Large intestine (tissue), 3 donors: ENCODE results near the gene KIF25. TPM values are rescaled to one million over a fixed set of nuclear protein-coding genes. Genes with fewer than 3 reads are reported as not detected.

Experiments used
- DNase-seq, 2 donors: peaks; one replicate each; pipeline versions ENCODE4 v3.0.0 to v3.0.0-alpha.2; 2013
- H3K27ac ChIP-seq: one replicate; pipeline ENCODE4 v1.5.1; 2013; ENCODE audit warnings: low read length
- H3K27me3 ChIP-seq: 2 replicates; pipeline ENCODE4 v1.6.1; 2013; ENCODE audit warnings: low read length; ENCODE audit not compliant: control insufficient read depth, insufficient read depth
- H3K36me3 ChIP-seq: 2 replicates; pipeline ENCODE4 v1.6.1; 2013; ENCODE audit warnings: low read length; ENCODE audit not compliant: control insufficient read depth, insufficient read depth
- H3K4me1 ChIP-seq: one replicate; pipeline ENCODE4 v1.6.1; 2013; ENCODE audit warnings: low read length; ENCODE audit not compliant: control insufficient read depth, insufficient read depth
- H3K4me3 ChIP-seq: one replicate; pipeline ENCODE4 v1.5.1; 2013; ENCODE audit warnings: low read length
- H3K9me3 ChIP-seq: one replicate; pipeline ENCODE4 v1.6.1; 2013; ENCODE audit warnings: mild to moderate bottlenecking, low read depth, low read length, moderate library complexity; ENCODE audit not compliant: control insufficient read depth
- WGBS: methylation state at CpG from one replicate; pipeline ENCODE4 v1.1.5; 2013; ENCODE audit warnings: low lambda C conversion rate; ENCODE audit not compliant: insufficient coverage; 5-methylcytosine and 5-hydroxymethylcytosine counted together
- polyA plus RNA-seq: library from polyadenylated mRNA; unstranded; fragments of 120-200 nt; gene quantifications from one replicate; pipeline ENCODE4 v1.2.1, GENCODE V29; 2013

Gene KIF25
- polyA plus RNA-seq, 1 donor = 0.82 TPM

- WGBS = 100% methylated on average over 2 of the region's 11 CpGs
- Histone ChIP-seq H3K27ac (no peak overlapping the region), H3K4me3 (no peak overlapping the region), H3K9me3 (peaks cover 16% of the 10 kb centered on the region), H3K36me3 (no peaks in the 10 kb centered on the region), H3K4me1 (no peaks in the 10 kb centered on the region), H3K27me3 (no peaks in the 10 kb centered on the region)
- DNase-seq = no peak
These were observed 13.2 kb upstream of the KIF25 start for GRCh38 chr6:167984144-167984719.

- no peak for DNase-seq
- H3K4me3 ChIP-seq = no peak overlapping the region
- peaks cover 24% of the 10 kb centered on the region for H3K9me3 ChIP-seq
- H3K36me3 ChIP-seq = no peaks in the 10 kb centered on the region
- H3K4me1 ChIP-seq = no peaks in the 10 kb centered on the region
- H3K27me3 ChIP-seq = no peaks in the 10 kb centered on the region
- WGBS = 100% methylated on average over 3 of the region's 13 CpGs
- H3K27ac ChIP-seq = no peak overlapping the region
These were observed 12.4 kb upstream of the KIF25 start for GRCh38 chr6:167984876-167985604.

GRCh38 chr6:167985911-167986595, 11.4 kb upstream of the KIF25 start:
- peaks cover 32% of the 10 kb centered on the region for H3K9me3 ChIP-seq
- no peaks in the 10 kb centered on the region for H3K36me3 ChIP-seq
- H3K4me1 ChIP-seq = no peaks in the 10 kb centered on the region
- H3K27ac ChIP-seq = no peak overlapping the region
- no peaks in the 10 kb centered on the region for H3K27me3 ChIP-seq
- no CpG with 5 or more reads among the region's 39 CpGs for WGBS
- DNase-seq = no peak
- no peak overlapping the region for H3K4me3 ChIP-seq

- Histone ChIP-seq H3K9me3 (peaks cover 32% of the 10 kb centered on the region), H3K36me3 (no peaks in the 10 kb centered on the region), H3K4me3 (no peak overlapping the region), H3K4me1 (no peaks in the 10 kb centered on the region), H3K27me3 (no peaks in the 10 kb centered on the region), H3K27ac (no peak overlapping the region)
- no CpG with 5 or more reads among the region's 35 CpGs for WGBS
- no peak for DNase-seq
These were observed 9.9 kb upstream of the KIF25 start for GRCh38 chr6:167987396-167988153.

GRCh38 chr6:167988154-167988495, 9.3 kb upstream of the KIF25 start:
- Histone ChIP-seq H3K4me3 (no peak overlapping the region), H3K36me3 (no peaks in the 10 kb centered on the region), H3K27me3 (no peaks in the 10 kb centered on the region), H3K9me3 (peaks cover 32% of the 10 kb centered on the region), H3K4me1 (no peaks in the 10 kb centered on the region), H3K27ac (no peak overlapping the region)
- WGBS = no CpG with 5 or more reads among the region's 5 CpGs
- DNase-seq = no peak

GRCh38 chr6:167988945-167989841, 8.3 kb upstream of the KIF25 start:
- peaks cover 32% of the 10 kb centered on the region for H3K9me3 ChIP-seq
- H3K36me3 ChIP-seq = no peaks in the 10 kb centered on the region
- no peak overlapping the region for H3K4me3 ChIP-seq
- no peak for DNase-seq
- H3K4me1 ChIP-seq = no peaks in the 10 kb centered on the region
- no peak overlapping the region for H3K27ac ChIP-seq
- H3K27me3 ChIP-seq = no peaks in the 10 kb centered on the region
- no CpG with 5 or more reads among the region's 36 CpGs for WGBS

GRCh38 chr6:167990016-167990945, 7.2 kb upstream of the KIF25 start:
- no peak for DNase-seq
- no peak overlapping the region for H3K27ac ChIP-seq
- no peaks in the 10 kb centered on the region for H3K36me3 ChIP-seq
- WGBS = 84% methylated on average over 14 of the region's 75 CpGs
- H3K4me1 ChIP-seq = no peaks in the 10 kb centered on the region
- no peaks in the 10 kb centered on the region for H3K27me3 ChIP-seq
- H3K9me3 ChIP-seq = peaks cover 32% of the 10 kb centered on the region
- H3K4me3 ChIP-seq = no peak overlapping the region

GRCh38 chr6:167993169-167993568, 4.3 kb upstream of the KIF25 start:
- H3K4me3 ChIP-seq = no peak overlapping the region
- no peaks in the 10 kb centered on the region for H3K4me1 ChIP-seq
- H3K36me3 ChIP-seq = no peaks in the 10 kb centered on the region
- no peaks in the 10 kb centered on the region for H3K27me3 ChIP-seq
- no CpG with 5 or more reads among the region's 16 CpGs for WGBS
- H3K9me3 ChIP-seq = peaks cover 19% of the 10 kb centered on the region
- H3K27ac ChIP-seq = no peak overlapping the region
- no peak for DNase-seq

GRCh38 chr6:167993831-167994230, 3.6 kb upstream of the KIF25 start:
- no peak overlapping the region for H3K27ac ChIP-seq
- WGBS = 100% methylated on average over 1 of the region's 11 CpGs

More at GRCh38 chr6:167993831-167994230, 3.6 kb upstream of the KIF25 start:
- H3K27me3 ChIP-seq = no peaks in the 10 kb centered on the region
- no peaks in the 10 kb centered on the region for H3K36me3 ChIP-seq
- H3K9me3 ChIP-seq = peaks cover 19% of the 10 kb centered on the region
- no peaks in the 10 kb centered on the region for H3K4me1 ChIP-seq
- no peak overlapping the region for H3K4me3 ChIP-seq
- no peak for DNase-seq
